Peyer's patch (tissue), 4 donors: ENCODE measurements around the gene PCK1. TPM values are rescaled to one million over a fixed set of nuclear protein-coding genes. Genes with fewer than 3 reads are reported as not detected.

Experiments used
- DNase-seq, 3 donors: peaks; one replicate each; pipeline ENCODE4 v3.0.0-alpha.2; 2017 to 2019
- H3K27ac ChIP-seq, 4 donors: fragments of 200-600 bp; sonication (generic); one replicate each; pipeline ENCODE4 v1.5.1; 2016 to 2019
- H3K27me3 ChIP-seq, 2 donors: fragments of 200-600 bp; sonication (generic); one replicate each; pipeline ENCODE4 v1.5.1; 2019
- H3K36me3 ChIP-seq, 3 donors: fragments of 200-600 bp; sonication (generic); one replicate each; pipeline ENCODE4 v1.5.1; 2016 to 2019
- H3K4me1 ChIP-seq, 4 donors: fragments of 200-600 bp; sonication (generic); one replicate each; pipeline ENCODE4 v1.5.1; 2016 to 2019
- H3K4me3 ChIP-seq, 4 donors: fragments of 200-600 bp; sonication (generic); 1 replicate in 3 of 4; 2 replicates in 1 of 4; pipeline ENCODE4 v1.5.1; 2016 to 2019; ENCODE audit warnings: mild to moderate bottlenecking in 1 of 4
- H3K9me3 ChIP-seq, 4 donors: fragments of 200-600 bp; sonication (generic); one replicate each; pipeline ENCODE4 v1.5.1; 2016 to 2019; ENCODE audit warnings: mild to moderate bottlenecking in 1 of 4
- POLR2A ChIP-seq, 2 donors: fragments of 450-650 bp; IDR thresholded peaks; one replicate each; pipeline ENCODE4 v1.5.1; 2017; ENCODE audit warnings: antibody characterized with exemption in 2 of 2, mild to moderate bottlenecking in 2 of 2, moderate library complexity in 2 of 2
- total RNA-seq, 4 donors: library from RNA; depleted of rRNA; stranded (reverse); fragments of >200 nt; gene quantifications; one replicate each; pipeline ENCODE4 v1.1.0, GENCODE V29; 2016
- TF ChIP-seq, protein P1 (sequence below), 6 experiments: fragments of 450-650 bp in 4 of 6; fragments of 200-600 bp in 2 of 6; sonication (generic) in 1 of 6; IDR thresholded peaks; one replicate each; pipeline ENCODE4 v1.5.1; 2017 to 2019; ENCODE audit warnings: antibody characterized with exemption in 6 of 6, mild to moderate bottlenecking in 3 of 6, moderate library complexity in 1 of 6

Gene PCK1
- total RNA-seq, 4 donors from 2014 or later, result 98.2 to 2,194 (median 572) TPM

DNA sequence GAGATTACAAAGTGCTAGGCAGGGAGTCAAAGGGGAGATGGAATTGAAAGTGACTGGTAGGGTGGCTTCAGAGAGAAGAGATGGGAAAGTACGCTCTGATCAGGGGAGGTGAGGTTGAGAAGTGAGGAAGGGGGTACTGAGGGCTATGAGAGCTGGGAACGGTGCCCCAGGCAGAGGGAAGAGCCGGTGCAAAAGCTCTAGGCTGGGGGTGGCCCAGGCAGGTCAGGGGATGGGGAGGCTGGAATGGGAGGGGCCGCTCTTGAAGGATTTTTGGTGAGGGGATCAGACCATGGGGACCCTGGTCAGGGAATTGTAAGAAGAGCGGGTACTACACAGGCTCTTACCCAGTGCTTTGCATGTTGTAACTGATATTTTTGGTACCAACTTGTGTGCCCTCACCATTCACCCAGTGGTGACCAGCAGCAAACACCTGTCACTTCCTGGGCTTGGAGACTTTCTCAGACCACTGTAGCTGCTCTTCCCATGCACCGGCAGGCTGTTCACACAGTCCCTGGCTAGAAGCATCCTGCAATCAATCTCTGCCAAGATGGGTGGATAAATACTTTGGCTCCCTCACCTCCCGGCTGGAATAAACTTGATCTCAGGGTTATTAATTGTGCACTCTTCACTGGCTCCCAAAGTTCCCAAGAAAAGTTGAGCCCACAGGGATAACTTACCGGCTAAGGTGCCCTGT, 24.0 kb downstream of the PCK1 start:
- no peak overlapping the region for H3K4me3 ChIP-seq
- H3K27me3 ChIP-seq, result no peaks in the 10 kb centered on the region
- H3K27ac ChIP-seq, result no peak overlapping the region
- no peaks in the 10 kb centered on the region for H3K9me3 ChIP-seq
- no peaks in the 10 kb centered on the region for H3K36me3 ChIP-seq
- peak in 1 of 3 donors; percentile 27 for DNase-seq
- TF ChIP-seq, protein P1, sequence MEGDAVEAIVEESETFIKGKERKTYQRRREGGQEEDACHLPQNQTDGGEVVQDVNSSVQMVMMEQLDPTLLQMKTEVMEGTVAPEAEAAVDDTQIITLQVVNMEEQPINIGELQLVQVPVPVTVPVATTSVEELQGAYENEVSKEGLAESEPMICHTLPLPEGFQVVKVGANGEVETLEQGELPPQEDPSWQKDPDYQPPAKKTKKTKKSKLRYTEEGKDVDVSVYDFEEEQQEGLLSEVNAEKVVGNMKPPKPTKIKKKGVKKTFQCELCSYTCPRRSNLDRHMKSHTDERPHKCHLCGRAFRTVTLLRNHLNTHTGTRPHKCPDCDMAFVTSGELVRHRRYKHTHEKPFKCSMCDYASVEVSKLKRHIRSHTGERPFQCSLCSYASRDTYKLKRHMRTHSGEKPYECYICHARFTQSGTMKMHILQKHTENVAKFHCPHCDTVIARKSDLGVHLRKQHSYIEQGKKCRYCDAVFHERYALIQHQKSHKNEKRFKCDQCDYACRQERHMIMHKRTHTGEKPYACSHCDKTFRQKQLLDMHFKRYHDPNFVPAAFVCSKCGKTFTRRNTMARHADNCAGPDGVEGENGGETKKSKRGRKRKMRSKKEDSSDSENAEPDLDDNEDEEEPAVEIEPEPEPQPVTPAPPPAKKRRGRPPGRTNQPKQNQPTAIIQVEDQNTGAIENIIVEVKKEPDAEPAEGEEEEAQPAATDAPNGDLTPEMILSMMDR (IDR thresholded peaks at IDR 0.05), result no peak
- no peak for TF ChIP-seq POLR2A (IDR thresholded peaks at IDR 0.05)
- peaks cover 0 to 36% (median 3%) of the 10 kb centered on the region in 4 donors for H3K4me1 ChIP-seq

DNA sequence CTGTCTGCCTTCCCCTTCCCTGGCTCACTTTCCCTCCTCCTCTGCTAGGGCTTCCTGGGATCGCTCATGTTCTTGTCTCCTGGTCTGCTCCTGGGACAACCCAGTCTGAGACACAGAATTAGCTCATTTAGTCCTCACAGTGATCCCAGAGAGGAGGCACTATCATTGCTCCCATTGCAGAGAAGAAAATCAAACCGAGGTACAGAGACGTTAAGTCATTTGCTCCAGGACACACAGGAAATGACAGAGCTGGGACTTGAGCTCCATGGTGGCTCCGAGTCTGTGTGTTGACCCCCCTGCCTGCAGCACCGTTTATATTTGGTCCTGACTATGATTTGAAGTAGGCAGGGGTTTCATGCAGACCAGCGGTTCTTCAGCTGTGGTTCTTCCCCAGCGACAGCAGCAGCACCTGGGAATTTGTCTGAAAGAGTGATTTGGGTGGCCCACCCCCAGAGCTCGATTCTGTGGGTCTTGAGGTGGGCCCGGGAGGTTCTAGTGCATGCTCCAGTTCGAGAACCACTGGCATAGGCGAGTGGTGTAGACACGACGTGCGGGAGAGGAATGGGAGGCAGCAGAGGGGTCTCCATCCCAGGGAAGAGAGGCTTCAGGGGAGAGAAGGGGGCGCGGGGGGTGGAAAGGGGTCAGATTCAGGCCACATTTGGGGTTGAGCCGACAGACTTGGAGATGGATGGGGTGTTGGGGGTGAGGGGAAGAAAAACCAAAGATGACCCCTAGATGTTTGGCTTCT, 24.7 kb downstream of the PCK1 start:
- no peak overlapping the region for H3K4me3 ChIP-seq
- peak in 1 of 3 donors; percentile 18 for DNase-seq
- no peaks in the 10 kb centered on the region for H3K9me3 ChIP-seq
- no peaks in the 10 kb centered on the region for H3K27me3 ChIP-seq
- H3K36me3 ChIP-seq, result no peaks in the 10 kb centered on the region
- H3K27ac ChIP-seq, result peak overlapping the region in 2 of 4 donors; percentile 5 to 69
- TF ChIP-seq, protein P1 (IDR thresholded peaks at IDR 0.05), result no peak
- TF ChIP-seq POLR2A (IDR thresholded peaks at IDR 0.05), result no peak
- peaks cover 0 to 36% (median 3%) of the 10 kb centered on the region in 4 donors for H3K4me1 ChIP-seq

DNA sequence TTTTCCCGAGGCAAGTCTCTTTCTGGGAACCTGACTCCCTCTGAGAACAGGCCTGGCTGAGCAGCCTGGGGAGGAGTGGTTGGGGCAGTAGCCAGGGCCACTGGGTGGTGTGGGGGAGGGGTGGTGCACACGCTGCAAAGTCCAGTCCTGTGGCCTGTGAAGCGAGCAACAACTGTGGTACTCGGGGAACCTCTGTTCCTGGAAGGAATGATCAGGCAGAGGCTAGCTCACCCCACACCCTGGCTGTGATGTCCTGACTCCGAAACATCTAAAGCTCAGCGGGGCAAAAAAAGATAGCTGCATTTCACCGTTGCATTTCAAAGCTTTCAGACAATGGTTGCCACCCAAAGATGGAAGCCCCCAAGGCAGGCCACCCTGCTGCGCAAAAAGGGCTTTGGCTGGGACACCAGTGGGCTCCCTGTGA, 25.5 kb downstream of the PCK1 start:
- H3K27ac ChIP-seq, result peak overlapping the region in 2 of 4 donors; percentile 5 to 69

DNA sequence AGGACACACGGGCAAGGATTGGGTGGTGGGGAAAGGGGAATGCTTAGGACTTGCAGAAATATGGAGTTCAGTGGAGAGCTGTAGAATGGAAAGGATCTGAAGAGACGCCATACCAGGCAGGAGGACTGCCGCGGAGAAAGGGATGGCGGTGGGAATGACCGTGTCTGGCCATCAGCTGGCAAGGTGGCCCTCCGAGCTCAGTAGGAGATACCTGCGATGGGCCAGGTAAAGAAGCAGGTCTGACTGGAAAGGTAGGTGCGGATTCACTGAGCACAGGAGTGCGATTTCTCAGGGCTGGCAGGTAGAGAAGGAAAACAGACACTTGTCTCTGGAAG, 26.0 kb downstream of the PCK1 start:
- no peak overlapping the region for H3K27ac ChIP-seq
- peaks cover 0 to 29% (median 3%) of the 10 kb centered on the region in 4 donors for H3K4me1 ChIP-seq
- no peaks in the 10 kb centered on the region for H3K9me3 ChIP-seq
- DNase-seq, result peak in 1 of 3 donors; percentile 32
- H3K4me3 ChIP-seq, result no peak overlapping the region
- H3K27me3 ChIP-seq, result no peaks in the 10 kb centered on the region
- no peaks in the 10 kb centered on the region for H3K36me3 ChIP-seq
- TF ChIP-seq, protein P1 (IDR thresholded peaks at IDR 0.05), result no peak
- no peak for TF ChIP-seq POLR2A (IDR thresholded peaks at IDR 0.05)

More for the DNA sequence above, 25.5 kb downstream of the PCK1 start:
- Histone ChIP-seq H3K27me3 (no peaks in the 10 kb centered on the region), H3K4me1 (peaks cover 0 to 35% (median 3%) of the 10 kb centered on the region in 4 donors), H3K36me3 (no peaks in the 10 kb centered on the region), H3K4me3 (no peak overlapping the region), H3K9me3 (no peaks in the 10 kb centered on the region)
- DNase-seq, result peak in 2 of 3 donors; percentile 87 to 89
- TF ChIP-seq, protein P1 (IDR thresholded peaks at IDR 0.05), result peak in 1 of 6 experiments; percentile 10
- TF ChIP-seq POLR2A (IDR thresholded peaks at IDR 0.05), result peak in 1 of 2 donors; percentile 41

DNA sequence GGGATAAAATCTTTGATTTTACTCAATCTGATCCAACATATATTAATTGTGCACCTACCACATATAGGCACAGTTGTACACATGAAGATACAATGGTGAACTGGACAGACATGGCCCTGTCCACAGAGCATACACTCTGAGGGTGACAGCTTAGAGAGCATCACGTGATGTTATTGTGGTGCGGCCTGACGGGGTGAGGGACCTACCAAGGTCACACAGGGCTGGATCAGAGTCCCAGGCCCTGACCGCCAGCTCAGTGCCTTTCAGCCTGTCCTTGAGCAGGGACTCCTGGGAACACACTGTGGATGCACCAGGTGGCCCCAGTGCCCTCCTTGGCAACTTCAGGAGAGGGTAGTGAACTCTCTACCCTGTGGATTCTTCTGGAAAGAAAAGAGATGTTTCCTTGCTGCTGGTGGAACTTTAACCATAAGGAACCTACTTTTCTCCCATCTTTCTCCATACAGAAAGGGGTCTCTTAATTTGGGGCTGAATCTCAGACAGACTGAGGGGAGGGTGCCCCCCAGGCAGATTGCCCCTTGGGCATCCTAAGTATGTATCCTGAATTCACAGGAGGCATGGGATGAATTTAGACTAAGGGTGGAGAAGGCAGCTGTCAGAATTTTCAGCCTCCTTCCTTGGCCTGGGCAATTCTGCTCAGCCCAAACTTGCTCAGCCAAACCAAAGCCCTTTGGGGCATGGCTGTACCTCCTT, 26.5 kb downstream of the PCK1 start:
- Histone ChIP-seq H3K36me3 (no peaks in the 10 kb centered on the region), H3K27ac (no peak overlapping the region), H3K4me3 (no peak overlapping the region), H3K27me3 (no peaks in the 10 kb centered on the region), H3K9me3 (no peaks in the 10 kb centered on the region), H3K4me1 (peaks cover 0 to 26% (median 3%) of the 10 kb centered on the region in 4 donors)
- TF ChIP-seq POLR2A (IDR thresholded peaks at IDR 0.05), result no peak
- TF ChIP-seq, protein P1 (IDR thresholded peaks at IDR 0.05), result no peak
- DNase-seq, result peak in 1 of 3 donors; percentile 43
